HEK293 (cell line): ENCODE data around the gene CENPT.

ENCODE experiments used
- CTCF ChIA-PET: fragments of 350-600 bp; formaldehyde crosslinking; extraction: SDS; loops from one replicate; lab custom pipeline; 2021; ENCODE audit warnings: antibody characterized with exemption; lab: Yijun Ruan, JAX
- POLR2A ChIA-PET: fragments of 300-600 bp; formaldehyde crosslinking; extraction: SDS; loops from one replicate; lab custom pipeline; 2020; ENCODE audit warnings: antibody characterized with exemption, inconsistent platforms; lab: Yijun Ruan, JAX
- H3K27ac ChIP-seq: fragments of 200-500 bp; sonication (Bioruptor generic); 2 replicates; pipeline ENCODE4 v1.5.1; 2014; ENCODE audit warnings: low read depth, low read length, control low read depth, inconsistent platforms; ENCODE audit errors: extremely low read depth
- H3K36me3 ChIP-seq, 2 experiments: fragments of 200-500 bp in 1 of 2; sonication (Bioruptor generic) in 1 of 2; 1 replicate in 1 of 2; 2 replicates in 1 of 2; pipeline ENCODE4 v1.5.1; 2014 to 2017; ENCODE audit warnings: inconsistent platforms in 2 of 2, low read length in 2 of 2; ENCODE audit not compliant: control insufficient read depth in 2 of 2, insufficient read depth in 1 of 2
- H3K4me1 ChIP-seq: fragments of 200-500 bp; sonication (Bioruptor generic); 2 replicates; pipeline ENCODE4 v1.5.1; 2014; ENCODE audit warnings: mild to moderate bottlenecking, low read length, inconsistent platforms; ENCODE audit not compliant: control insufficient read depth, insufficient read depth
- H3K4me3 ChIP-seq: 2 replicates; pipeline ENCODE4 v1.5.1; 2011; ENCODE audit warnings: low read depth, mild to moderate bottlenecking, control low read depth, low read length, moderate library complexity
- H3K9me3 ChIP-seq: fragments of 200-500 bp; sonication (Bioruptor generic); 2 replicates; pipeline ENCODE4 v1.5.1; 2014; ENCODE audit warnings: low read depth, low read length, inconsistent platforms; ENCODE audit not compliant: control insufficient read depth, insufficient read depth
- BCL11B ChIP-seq: fragments of 450-650 bp; formaldehyde crosslinking; IDR thresholded peaks from 2 replicates; pipeline ENCODE4 v1.5.1; 2016; ENCODE audit warnings: low read depth, missing biosample characterization, missing genetic modification characterization
- HOXD13 ChIP-seq: sonication (generic); formaldehyde crosslinking; IDR thresholded peaks from 2 replicates; pipeline ENCODE4 v1.8.0; 2022; ENCODE audit warnings: missing genetic modification reagents, borderline replicate concordance
- OSR2 ChIP-seq: fragments of 450-650 bp; formaldehyde crosslinking; IDR thresholded peaks from 2 replicates; pipeline ENCODE4 v1.5.1; 2016; ENCODE audit warnings: missing biosample characterization, missing genetic modification characterization
- SCRT2 ChIP-seq: fragments of 450-650 bp; formaldehyde crosslinking; IDR thresholded peaks from 2 replicates; pipeline ENCODE4 v1.5.1; 2016; ENCODE audit warnings: missing biosample characterization, missing genetic modification characterization
- YY1 ChIP-seq: fragments of 450-650 bp; formaldehyde crosslinking; IDR thresholded peaks from 2 replicates; pipeline ENCODE4 v1.5.1; 2018; ENCODE audit warnings: missing biosample characterization, missing genetic modification characterization
- ZBTB1 ChIP-seq: fragments of 450-650 bp; formaldehyde crosslinking; IDR thresholded peaks from 2 replicates; pipeline ENCODE4 v1.5.1; 2016; ENCODE audit warnings: missing biosample characterization, missing genetic modification characterization
- ZFP3 ChIP-seq: fragments of 450-650 bp; formaldehyde crosslinking; IDR thresholded peaks from 2 replicates; pipeline ENCODE4 v1.5.1; 2016; ENCODE audit warnings: low read depth, missing biosample characterization, missing genetic modification characterization
- ZFP41 ChIP-seq: fragments of 450-650 bp; formaldehyde crosslinking; IDR thresholded peaks from 2 replicates; pipeline ENCODE4 v1.5.1; 2016; ENCODE audit warnings: missing biosample characterization, missing genetic modification characterization, borderline replicate concordance
- ZNF112 ChIP-seq: fragments of 450-650 bp; formaldehyde crosslinking; IDR thresholded peaks from 2 replicates; pipeline ENCODE4 v1.5.0; 2017; ENCODE audit warnings: missing biosample characterization, missing genetic modification characterization
- ZNF132 ChIP-seq: fragments of 450-650 bp; formaldehyde crosslinking; IDR thresholded peaks from 2 replicates; pipeline ENCODE4 v1.5.1; 2017; ENCODE audit warnings: missing biosample characterization, missing genetic modification characterization, borderline replicate concordance
- ZNF391 ChIP-seq: fragments of 450-650 bp; formaldehyde crosslinking; IDR thresholded peaks from 2 replicates; pipeline ENCODE4 v1.5.1; 2016; ENCODE audit warnings: low read depth, missing biosample characterization, missing genetic modification characterization, borderline replicate concordance
- ZNF548 ChIP-seq: fragments of 450-650 bp; formaldehyde crosslinking; IDR thresholded peaks from 2 replicates; pipeline ENCODE4 v1.5.1; 2016; ENCODE audit warnings: missing biosample characterization, missing genetic modification characterization
- ZNF558 ChIP-seq: fragments of 450-650 bp; formaldehyde crosslinking; IDR thresholded peaks from 2 replicates; pipeline ENCODE4 v1.5.1; 2016; ENCODE audit warnings: missing biosample characterization, missing genetic modification characterization
- ZNF677 ChIP-seq: fragments of 450-650 bp; IDR thresholded peaks from 2 replicates; pipeline ENCODE4 v1.5.0; 2018; ENCODE audit warnings: missing biosample characterization, mild to moderate bottlenecking, missing genetic modification characterization, moderate library complexity
- ZSCAN16 ChIP-seq: fragments of 450-650 bp; formaldehyde crosslinking; IDR thresholded peaks from 2 replicates; pipeline ENCODE4 v1.5.1; 2016; ENCODE audit warnings: missing biosample characterization, missing genetic modification characterization
- TF ChIP-seq, protein P1 (sequence below): fragments of 450-650 bp; formaldehyde crosslinking; IDR thresholded peaks from 2 replicates; pipeline ENCODE4 v1.5.1; 2017; ENCODE audit warnings: missing biosample characterization, missing genetic modification characterization
- TF ChIP-seq, protein P2 (sequence below): fragments of 450-650 bp; formaldehyde crosslinking; IDR thresholded peaks from 2 replicates; pipeline ENCODE4 v1.5.1; 2016; ENCODE audit warnings: missing biosample characterization, missing genetic modification characterization
- TF ChIP-seq, protein P3 (sequence below): fragments of 450-650 bp; formaldehyde crosslinking; IDR thresholded peaks from 2 replicates; pipeline ENCODE4 v1.5.1; 2016; ENCODE audit warnings: missing biosample characterization, missing genetic modification characterization
- TF ChIP-seq, protein P4 (sequence below): fragments of 450-650 bp; formaldehyde crosslinking; IDR thresholded peaks from 2 replicates; pipeline ENCODE4 v1.5.1; 2016; ENCODE audit warnings: missing biosample characterization, missing genetic modification characterization
- TF ChIP-seq, protein P5 (sequence below): fragments of 450-650 bp; formaldehyde crosslinking; IDR thresholded peaks from 2 replicates; pipeline ENCODE4 v1.5.1; 2017; ENCODE audit warnings: missing biosample characterization, missing genetic modification characterization

Gene CENPT

DNA sequence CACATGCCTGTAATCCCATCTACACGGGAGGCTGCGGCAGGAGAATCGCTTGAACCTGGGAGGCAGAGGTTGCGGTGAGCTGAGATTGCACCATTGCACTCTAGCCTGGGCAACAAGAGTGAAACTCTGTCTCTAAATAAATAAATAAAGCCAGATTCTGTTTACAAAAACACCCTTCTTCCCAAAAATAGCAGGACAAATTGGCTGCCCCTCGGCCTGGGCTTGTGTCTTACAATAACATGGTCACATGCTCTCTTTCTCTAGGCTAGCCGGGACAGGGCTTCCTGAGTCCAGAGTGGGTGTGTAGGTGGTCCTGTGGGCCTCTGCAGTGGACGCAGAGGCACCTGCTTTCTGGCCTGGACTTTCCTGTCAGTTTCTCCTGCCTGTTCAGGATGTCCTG, 22.2 kb upstream of the CENPT start:
- Histone ChIP-seq H3K9me3 (no peaks in the 10 kb centered on the region), H3K36me3 (peaks cover 28 to 79% of the 10 kb centered on the region in 2 experiments), H3K27ac (no peak overlapping the region), H3K4me3 (no peak overlapping the region), H3K4me1 (no peaks in the 10 kb centered on the region)
- TF ChIP-seq, protein P1, sequence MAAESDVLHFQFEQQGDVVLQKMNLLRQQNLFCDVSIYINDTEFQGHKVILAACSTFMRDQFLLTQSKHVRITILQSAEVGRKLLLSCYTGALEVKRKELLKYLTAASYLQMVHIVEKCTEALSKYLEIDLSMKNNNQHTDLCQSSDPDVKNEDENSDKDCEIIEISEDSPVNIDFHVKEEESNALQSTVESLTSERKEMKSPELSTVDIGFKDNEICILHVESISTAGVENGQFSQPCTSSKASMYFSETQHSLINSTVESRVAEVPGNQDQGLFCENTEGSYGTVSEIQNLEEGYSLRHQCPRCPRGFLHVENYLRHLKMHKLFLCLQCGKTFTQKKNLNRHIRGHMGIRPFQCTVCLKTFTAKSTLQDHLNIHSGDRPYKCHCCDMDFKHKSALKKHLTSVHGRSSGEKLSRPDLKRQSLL (tag by site-specific recombination), result no peak
- TF ChIP-seq ZNF112 (tag by site-specific recombination), result no peak
- no peak for TF ChIP-seq ZFP41 (tag by site-specific recombination)
- TF ChIP-seq ZBTB1 (tag by site-specific recombination), result no peak
- no peak for TF ChIP-seq ZNF558 (tag by site-specific recombination)
- no peak for TF ChIP-seq ZFP3 (tag by site-specific recombination)
- TF ChIP-seq SCRT2 (tag by site-specific recombination), result no peak
- no peak for TF ChIP-seq ZNF548 (tag by site-specific recombination)
- TF ChIP-seq ZNF391, result no peak
- TF ChIP-seq OSR2 (tag by site-specific recombination), result no peak
- TF ChIP-seq, protein P2, sequence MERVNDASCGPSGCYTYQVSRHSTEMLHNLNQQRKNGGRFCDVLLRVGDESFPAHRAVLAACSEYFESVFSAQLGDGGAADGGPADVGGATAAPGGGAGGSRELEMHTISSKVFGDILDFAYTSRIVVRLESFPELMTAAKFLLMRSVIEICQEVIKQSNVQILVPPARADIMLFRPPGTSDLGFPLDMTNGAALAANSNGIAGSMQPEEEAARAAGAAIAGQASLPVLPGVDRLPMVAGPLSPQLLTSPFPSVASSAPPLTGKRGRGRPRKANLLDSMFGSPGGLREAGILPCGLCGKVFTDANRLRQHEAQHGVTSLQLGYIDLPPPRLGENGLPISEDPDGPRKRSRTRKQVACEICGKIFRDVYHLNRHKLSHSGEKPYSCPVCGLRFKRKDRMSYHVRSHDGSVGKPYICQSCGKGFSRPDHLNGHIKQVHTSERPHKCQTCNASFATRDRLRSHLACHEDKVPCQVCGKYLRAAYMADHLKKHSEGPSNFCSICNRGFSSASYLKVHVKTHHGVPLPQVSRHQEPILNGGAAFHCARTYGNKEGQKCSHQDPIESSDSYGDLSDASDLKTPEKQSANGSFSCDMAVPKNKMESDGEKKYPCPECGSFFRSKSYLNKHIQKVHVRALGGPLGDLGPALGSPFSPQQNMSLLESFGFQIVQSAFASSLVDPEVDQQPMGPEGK (tag by site-specific recombination), result no peak
- TF ChIP-seq YY1, result no peak
- TF ChIP-seq ZSCAN16 (tag by site-specific recombination), result no peak
- TF ChIP-seq, protein P3, sequence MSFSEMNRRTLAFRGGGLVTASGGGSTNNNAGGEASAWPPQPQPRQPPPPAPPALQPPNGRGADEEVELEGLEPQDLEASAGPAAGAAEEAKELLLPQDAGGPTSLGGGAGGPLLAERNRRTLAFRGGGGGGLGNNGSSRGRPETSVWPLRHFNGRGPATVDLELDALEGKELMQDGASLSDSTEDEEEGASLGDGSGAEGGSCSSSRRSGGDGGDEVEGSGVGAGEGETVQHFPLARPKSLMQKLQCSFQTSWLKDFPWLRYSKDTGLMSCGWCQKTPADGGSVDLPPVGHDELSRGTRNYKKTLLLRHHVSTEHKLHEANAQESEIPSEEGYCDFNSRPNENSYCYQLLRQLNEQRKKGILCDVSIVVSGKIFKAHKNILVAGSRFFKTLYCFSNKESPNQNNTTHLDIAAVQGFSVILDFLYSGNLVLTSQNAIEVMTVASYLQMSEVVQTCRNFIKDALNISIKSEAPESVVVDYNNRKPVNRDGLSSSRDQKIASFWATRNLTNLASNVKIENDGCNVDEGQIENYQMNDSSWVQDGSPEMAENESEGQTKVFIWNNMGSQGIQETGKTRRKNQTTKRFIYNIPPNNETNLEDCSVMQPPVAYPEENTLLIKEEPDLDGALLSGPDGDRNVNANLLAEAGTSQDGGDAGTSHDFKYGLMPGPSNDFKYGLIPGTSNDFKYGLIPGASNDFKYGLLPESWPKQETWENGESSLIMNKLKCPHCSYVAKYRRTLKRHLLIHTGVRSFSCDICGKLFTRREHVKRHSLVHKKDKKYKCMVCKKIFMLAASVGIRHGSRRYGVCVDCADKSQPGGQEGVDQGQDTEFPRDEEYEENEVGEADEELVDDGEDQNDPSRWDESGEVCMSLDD, result no peak
- TF ChIP-seq ZNF677 (tag by site-specific recombination), result no peak
- TF ChIP-seq, protein P4, sequence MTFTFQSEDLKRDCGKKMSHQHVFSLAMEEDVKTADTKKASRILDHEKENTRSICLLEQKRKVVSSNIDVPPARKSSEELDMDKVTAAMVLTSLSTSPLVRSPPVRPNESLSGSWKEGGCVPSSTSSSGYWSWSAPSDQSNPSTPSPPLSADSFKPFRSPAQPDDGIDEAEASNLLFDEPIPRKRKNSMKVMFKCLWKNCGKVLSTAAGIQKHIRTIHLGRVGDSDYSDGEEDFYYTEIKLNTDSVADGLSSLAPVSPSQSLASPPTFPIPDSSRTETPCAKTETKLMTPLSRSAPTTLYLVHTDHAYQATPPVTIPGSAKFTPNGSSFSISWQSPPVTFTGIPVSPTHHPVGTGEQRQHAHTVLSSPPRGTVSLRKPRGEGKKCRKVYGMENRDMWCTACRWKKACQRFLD (tag by site-specific recombination), result no peak
- TF ChIP-seq, protein P5, sequence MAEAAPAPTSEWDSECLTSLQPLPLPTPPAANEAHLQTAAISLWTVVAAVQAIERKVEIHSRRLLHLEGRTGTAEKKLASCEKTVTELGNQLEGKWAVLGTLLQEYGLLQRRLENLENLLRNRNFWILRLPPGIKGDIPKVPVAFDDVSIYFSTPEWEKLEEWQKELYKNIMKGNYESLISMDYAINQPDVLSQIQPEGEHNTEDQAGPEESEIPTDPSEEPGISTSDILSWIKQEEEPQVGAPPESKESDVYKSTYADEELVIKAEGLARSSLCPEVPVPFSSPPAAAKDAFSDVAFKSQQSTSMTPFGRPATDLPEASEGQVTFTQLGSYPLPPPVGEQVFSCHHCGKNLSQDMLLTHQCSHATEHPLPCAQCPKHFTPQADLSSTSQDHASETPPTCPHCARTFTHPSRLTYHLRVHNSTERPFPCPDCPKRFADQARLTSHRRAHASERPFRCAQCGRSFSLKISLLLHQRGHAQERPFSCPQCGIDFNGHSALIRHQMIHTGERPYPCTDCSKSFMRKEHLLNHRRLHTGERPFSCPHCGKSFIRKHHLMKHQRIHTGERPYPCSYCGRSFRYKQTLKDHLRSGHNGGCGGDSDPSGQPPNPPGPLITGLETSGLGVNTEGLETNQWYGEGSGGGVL (tag by site-specific recombination), result no peak
- TF ChIP-seq BCL11B, result no peak
- TF ChIP-seq HOXD13 (CRISPR knock-in tag), result no peak
- TF ChIP-seq ZNF132 (tag by site-specific recombination), result no peak
- ChIA-PET POLR2A (no interaction called here), CTCF (interaction anchor here (0.6 to 2.4 kb wide), 3 partner anchors 9 to 53 kb away, joined by 3 to 11 read pairs (median 3); no protein-coding TSS in a partner anchor)
